ENCODE data around the gene TOR1A. TPM values are rescaled to one million over a fixed set of nuclear protein-coding genes. Genes with fewer than 3 reads are reported as not detected.

The TOR1A gene
- total RNA-seq, 1 donor from 2014 or later = 42.3 TPM

DNA sequence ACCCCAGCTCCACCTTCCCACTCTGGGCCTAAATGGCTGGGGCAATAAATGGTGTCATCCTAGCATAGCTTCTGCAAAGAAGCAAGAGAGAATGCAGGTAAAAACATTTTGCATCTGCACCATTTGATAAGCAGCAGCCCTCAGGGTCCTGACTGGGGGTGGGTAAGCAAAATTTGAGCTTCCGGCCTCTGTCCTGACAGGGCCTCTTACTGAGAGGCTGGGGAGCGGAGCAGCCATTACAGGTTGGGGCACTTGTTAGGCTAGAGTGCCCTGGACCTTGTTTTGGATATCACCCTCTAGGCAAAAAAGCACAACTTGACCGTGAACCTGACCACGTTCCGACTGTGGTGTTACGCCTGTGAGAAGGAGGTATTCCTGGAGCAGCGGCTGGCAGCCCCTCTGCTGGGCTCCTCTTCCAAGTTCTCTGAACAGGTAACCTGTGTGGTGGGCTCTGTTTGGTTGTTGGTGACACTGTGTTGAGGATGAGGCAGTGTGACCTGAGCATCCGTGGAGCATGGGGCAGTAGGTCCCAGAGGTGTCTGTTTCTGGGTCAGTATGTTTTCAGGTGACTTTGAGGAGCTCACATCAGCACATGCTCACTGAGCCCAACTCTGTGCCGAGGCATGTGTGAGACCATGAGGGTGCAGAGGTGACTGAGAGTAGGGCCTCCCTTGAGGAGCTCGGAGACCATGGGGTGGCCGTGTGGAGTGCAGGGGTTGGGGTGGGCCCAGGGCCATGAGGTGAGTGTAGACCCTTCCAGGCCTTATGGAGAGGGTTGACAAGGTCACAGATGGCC lies 34.4 kb upstream of the TOR1A start:
- TF ChIP-seq, protein P1, sequence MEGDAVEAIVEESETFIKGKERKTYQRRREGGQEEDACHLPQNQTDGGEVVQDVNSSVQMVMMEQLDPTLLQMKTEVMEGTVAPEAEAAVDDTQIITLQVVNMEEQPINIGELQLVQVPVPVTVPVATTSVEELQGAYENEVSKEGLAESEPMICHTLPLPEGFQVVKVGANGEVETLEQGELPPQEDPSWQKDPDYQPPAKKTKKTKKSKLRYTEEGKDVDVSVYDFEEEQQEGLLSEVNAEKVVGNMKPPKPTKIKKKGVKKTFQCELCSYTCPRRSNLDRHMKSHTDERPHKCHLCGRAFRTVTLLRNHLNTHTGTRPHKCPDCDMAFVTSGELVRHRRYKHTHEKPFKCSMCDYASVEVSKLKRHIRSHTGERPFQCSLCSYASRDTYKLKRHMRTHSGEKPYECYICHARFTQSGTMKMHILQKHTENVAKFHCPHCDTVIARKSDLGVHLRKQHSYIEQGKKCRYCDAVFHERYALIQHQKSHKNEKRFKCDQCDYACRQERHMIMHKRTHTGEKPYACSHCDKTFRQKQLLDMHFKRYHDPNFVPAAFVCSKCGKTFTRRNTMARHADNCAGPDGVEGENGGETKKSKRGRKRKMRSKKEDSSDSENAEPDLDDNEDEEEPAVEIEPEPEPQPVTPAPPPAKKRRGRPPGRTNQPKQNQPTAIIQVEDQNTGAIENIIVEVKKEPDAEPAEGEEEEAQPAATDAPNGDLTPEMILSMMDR (IDR thresholded peaks at IDR 0.05; ENCODE audit: partially characterized antibody, unreplicated experiment) = no peak
- no peaks in the 10 kb centered on the region for H3K27me3 Mint-ChIP-seq (ENCODE audit: unreplicated experiment)
- H3K36me3 Mint-ChIP-seq (ENCODE audit: unreplicated experiment) = peaks cover 13% of the 10 kb centered on the region
- DNase-seq = no peak
- H3K27ac Mint-ChIP-seq (ENCODE audit: unreplicated experiment) = peak overlapping the region; percentile 22
- H3K9me3 Mint-ChIP-seq (ENCODE audit: unreplicated experiment) = peaks cover 3% of the 10 kb centered on the region
- H3K4me1 Mint-ChIP-seq (ENCODE audit: low read depth, unreplicated experiment) = peaks cover 26% of the 10 kb centered on the region
- no peak overlapping the region for H3K4me3 Mint-ChIP-seq (ENCODE audit: unreplicated experiment)

DNA sequence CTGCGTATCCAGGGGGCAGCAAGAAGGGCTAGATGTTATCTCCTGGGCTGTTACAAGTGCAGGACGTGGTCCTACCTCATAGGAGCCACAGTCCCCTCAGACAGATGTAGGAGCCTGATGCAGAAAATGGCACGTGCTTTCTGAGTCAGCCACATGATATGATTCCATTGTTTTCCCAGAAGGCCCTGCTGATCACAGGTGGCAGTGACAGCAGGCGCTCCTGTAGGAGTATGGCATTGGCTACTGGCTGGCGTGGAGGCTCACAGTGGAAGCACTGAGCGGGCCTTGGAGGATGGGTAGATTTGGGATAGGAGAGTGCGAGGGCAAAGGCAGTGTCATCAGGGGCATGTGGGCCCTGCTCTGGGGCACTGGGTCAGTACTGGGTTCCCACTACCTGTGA lies 33.3 kb upstream of the TOR1A start:
- peaks cover 5% of the 10 kb centered on the region for H3K27me3 Mint-ChIP-seq (ENCODE audit: unreplicated experiment)
- H3K4me3 Mint-ChIP-seq (ENCODE audit: unreplicated experiment) = no peak overlapping the region
- peak overlapping the region; percentile 76 for H3K27ac Mint-ChIP-seq (ENCODE audit: unreplicated experiment)
- TF ChIP-seq, protein P1 (IDR thresholded peaks at IDR 0.05; ENCODE audit: partially characterized antibody, unreplicated experiment) = no peak
- DNase-seq = no peak
- H3K36me3 Mint-ChIP-seq (ENCODE audit: unreplicated experiment) = peaks cover 13% of the 10 kb centered on the region
- peaks cover 35% of the 10 kb centered on the region for H3K4me1 Mint-ChIP-seq (ENCODE audit: low read depth, unreplicated experiment)
- peaks cover 6% of the 10 kb centered on the region for H3K9me3 Mint-ChIP-seq (ENCODE audit: unreplicated experiment)

DNA sequence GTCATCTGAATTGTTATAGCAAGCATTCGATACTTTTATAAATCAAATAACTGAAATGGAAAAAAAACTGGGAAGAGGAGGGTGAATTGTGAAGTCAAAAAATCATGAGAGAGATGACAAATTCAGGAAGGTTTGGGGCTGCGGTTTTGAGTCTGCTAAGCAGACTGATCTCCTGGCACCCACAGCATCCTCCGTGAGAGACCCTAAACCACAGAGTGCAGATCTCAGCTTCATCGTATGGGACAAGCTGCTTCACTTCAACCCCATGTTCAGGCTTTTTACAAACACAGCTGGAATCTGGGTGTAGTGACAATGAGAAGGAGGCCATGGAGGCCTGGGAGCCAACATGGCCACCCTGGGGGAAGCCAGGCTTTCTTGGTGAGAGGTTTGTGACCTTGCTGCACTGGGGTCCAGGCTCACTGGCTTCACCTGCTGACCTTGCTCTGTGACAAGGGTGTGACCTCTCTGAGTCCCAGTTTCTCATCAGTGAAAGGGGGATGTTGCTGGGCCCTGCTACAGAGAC lies 30.7 kb upstream of the TOR1A start:
- Mint-ChIP-seq H3K27ac (ENCODE audit: unreplicated experiment) (peak overlapping the region; percentile 44), H3K36me3 (ENCODE audit: unreplicated experiment) (peaks cover 7% of the 10 kb centered on the region), H3K27me3 (ENCODE audit: unreplicated experiment) (peaks cover 8% of the 10 kb centered on the region), H3K9me3 (ENCODE audit: unreplicated experiment) (peaks cover 16% of the 10 kb centered on the region), H3K4me3 (ENCODE audit: unreplicated experiment) (no peak overlapping the region), H3K4me1 (ENCODE audit: low read depth, unreplicated experiment) (peaks cover 47% of the 10 kb centered on the region)
- no peak for DNase-seq
- TF ChIP-seq, protein P1 (IDR thresholded peaks at IDR 0.05; ENCODE audit: partially characterized antibody, unreplicated experiment) = no peak

DNA sequence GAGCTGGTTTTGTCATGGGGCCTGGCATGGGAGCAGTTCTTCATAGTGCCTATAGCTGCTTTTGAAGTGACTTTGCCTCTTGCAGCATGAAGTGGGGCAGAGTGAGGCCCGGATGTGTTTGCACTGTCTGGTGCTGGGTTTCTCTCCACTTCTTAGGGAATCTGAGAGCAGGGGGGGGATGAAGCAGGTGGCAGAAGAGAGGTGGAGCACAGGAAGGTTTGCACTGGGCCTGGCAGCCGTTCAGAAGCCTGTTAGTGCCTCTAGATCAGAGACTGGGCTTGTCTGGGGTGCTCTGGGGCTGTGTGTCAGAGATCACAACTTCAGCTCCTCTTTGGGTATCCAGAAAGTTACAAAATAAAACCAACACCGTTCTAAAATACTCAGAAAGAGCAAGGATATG lies 29.7 kb upstream of the TOR1A start:
- Mint-ChIP-seq H3K9me3 (ENCODE audit: unreplicated experiment) (peaks cover 16% of the 10 kb centered on the region), H3K4me3 (ENCODE audit: unreplicated experiment) (peak overlapping the region; percentile 30), H3K27me3 (ENCODE audit: unreplicated experiment) (peaks cover 8% of the 10 kb centered on the region), H3K36me3 (ENCODE audit: unreplicated experiment) (peaks cover 7% of the 10 kb centered on the region), H3K27ac (ENCODE audit: unreplicated experiment) (peak overlapping the region; percentile 98), H3K4me1 (ENCODE audit: low read depth, unreplicated experiment) (peaks cover 46% of the 10 kb centered on the region)
- DNase-seq = no peak
- TF ChIP-seq, protein P1 (IDR thresholded peaks at IDR 0.05; ENCODE audit: partially characterized antibody, unreplicated experiment) = no peak

DNA sequence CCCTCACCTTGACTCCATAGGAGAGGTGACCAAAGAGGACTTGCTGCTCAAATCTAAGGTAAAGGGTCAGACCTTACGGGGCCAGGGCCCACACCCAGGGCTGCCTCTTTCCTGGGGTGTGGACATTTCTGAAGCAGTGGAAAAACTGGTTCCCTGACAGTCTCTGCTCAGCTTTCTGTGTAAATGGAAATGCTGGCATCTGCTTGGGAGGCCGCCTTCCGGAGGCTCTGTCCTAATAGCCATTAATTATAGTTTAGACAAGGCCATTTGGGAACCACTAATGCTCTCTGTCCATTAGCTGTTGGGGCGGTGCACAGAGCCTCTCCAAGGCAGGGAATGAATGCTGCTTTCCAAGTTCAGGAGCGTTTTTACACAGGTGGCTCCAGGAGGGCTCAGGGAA lies 28.6 kb upstream of the TOR1A start:
- Mint-ChIP-seq H3K27ac (ENCODE audit: unreplicated experiment) (peak overlapping the region; percentile 98), H3K9me3 (ENCODE audit: unreplicated experiment) (peaks cover 16% of the 10 kb centered on the region), H3K4me3 (ENCODE audit: unreplicated experiment) (peak overlapping the region; percentile 79), H3K36me3 (ENCODE audit: unreplicated experiment) (peaks cover 7% of the 10 kb centered on the region), H3K27me3 (ENCODE audit: unreplicated experiment) (peaks cover 8% of the 10 kb centered on the region), H3K4me1 (ENCODE audit: low read depth, unreplicated experiment) (peaks cover 45% of the 10 kb centered on the region)
- TF ChIP-seq, protein P1 (IDR thresholded peaks at IDR 0.05; ENCODE audit: partially characterized antibody, unreplicated experiment) = no peak
- DNase-seq = peak; percentile 68

Data from glutamatergic neuron (in vitro differentiated cells).